GM18517 (cell line): ENCODE measurements around the gene UNC5B.
A peak's percentile ranks its signal among the peaks of the same experiment; 100 is the strongest.

Experiments
- ATAC-seq: cut with Tn5 transposase; IDR thresholded peaks from one replicate; pipeline ENCODE4 v1.9.1; 2021; ENCODE audit warnings: mild to moderate bottlenecking, moderate library complexity; ENCODE audit not compliant: unreplicated experiment

Gene UNC5B

GRCh38 chr10:71314694-71315225 lies 102.4 kb downstream of the UNC5B start:
- ATAC-seq, result no peak

GRCh38 chr10:71316056-71316785 lies 103.9 kb downstream of the UNC5B start:
- ATAC-seq, result no peak

- no peak for ATAC-seq
Observed at GRCh38 chr10:71316786-71317160, 104.4 kb downstream of the UNC5B start.

GRCh38 chr10:71317739-71318138 lies 105.4 kb downstream of the UNC5B start:
- ATAC-seq, result no peak

- peak; percentile 55 for ATAC-seq
Observed at GRCh38 chr10:71319042-71319799, 106.9 kb downstream of the UNC5B start, which contains the start of gene SLC29A3. SLC29A3 (plus strand) TSS chr10:71319259; CDS start chr10:71319310, 51 bp downstream.

GRCh38 chr10:71319800-71320392 lies 107.5 kb downstream of the UNC5B start:
- peak; percentile 12 for ATAC-seq

GRCh38 chr10:71320592-71320991 lies 108.2 kb downstream of the UNC5B start:
- ATAC-seq, result no peak

- ATAC-seq, result no peak
Observed at GRCh38 chr10:71321386-71321785, 109.0 kb downstream of the UNC5B start.

- no peak for ATAC-seq
Observed at GRCh38 chr10:71323407-71323806, 111.0 kb downstream of the UNC5B start.

GRCh38 chr10:71324743-71325142 lies 112.4 kb downstream of the UNC5B start:
- no peak for ATAC-seq

- ATAC-seq, result no peak
Observed at GRCh38 chr10:71325267-71325666, 112.9 kb downstream of the UNC5B start.

- ATAC-seq, result no peak
Observed at GRCh38 chr10:71326464-71326881, 114.1 kb downstream of the UNC5B start.

- ATAC-seq, result no peak
Observed at GRCh38 chr10:71330789-71331404, 118.5 kb downstream of the UNC5B start.

GRCh38 chr10:71331736-71332135 lies 119.4 kb downstream of the UNC5B start:
- ATAC-seq, result no peak

GRCh38 chr10:71332466-71332865 lies 120.1 kb downstream of the UNC5B start:
- no peak for ATAC-seq

- ATAC-seq, result no peak
Observed at GRCh38 chr10:71333129-71333887, 120.9 kb downstream of the UNC5B start.

- ATAC-seq, result no peak
Observed at GRCh38 chr10:71334221-71334791, 121.9 kb downstream of the UNC5B start.

- ATAC-seq, result no peak
Observed at GRCh38 chr10:71335173-71335708, 122.9 kb downstream of the UNC5B start.

GRCh38 chr10:71336632-71337031 lies 124.3 kb downstream of the UNC5B start:
- ATAC-seq, result no peak

- no peak for ATAC-seq
Observed at GRCh38 chr10:71337219-71337701, 124.9 kb downstream of the UNC5B start.
